Memory B cell (primary cell): Measurements from ENCODE around the gene MS4A13.

Source experiments
- ATAC-seq: fragments of 150-1000 bp; cut with Tn5 transposase; 2 replicates; pipeline ENCODE4 v1.10.0; 2021; ENCODE audit warnings: low read depth, mild to moderate bottlenecking, moderate library complexity
- DNase-seq, 2 donors: peaks; one replicate each; pipeline ENCODE4 v3.0.0; 2022; ENCODE audit warnings: low spot score in 2 of 2
- H3K27ac Mint-ChIP-seq: one replicate; pipeline ENCODE4 v1.8.0; 2022; ENCODE audit warnings: mild to moderate bottlenecking, moderate library complexity, mixed read lengths
- H3K27me3 Mint-ChIP-seq: one replicate; pipeline ENCODE4 v1.8.0; 2022; ENCODE audit warnings: mixed read lengths
- H3K36me3 Mint-ChIP-seq: one replicate; pipeline ENCODE4 v1.8.0; 2022; ENCODE audit warnings: mild to moderate bottlenecking, mixed read lengths
- H3K4me1 Mint-ChIP-seq: one replicate; pipeline ENCODE4 v1.8.0; 2022; ENCODE audit warnings: mixed read lengths
- H3K4me3 Mint-ChIP-seq: one replicate; pipeline ENCODE4 v1.8.0; 2022; ENCODE audit warnings: mild to moderate bottlenecking, moderate library complexity, mixed read lengths
- H3K9me3 Mint-ChIP-seq: one replicate; pipeline ENCODE4 v1.8.0; 2022; ENCODE audit warnings: mixed read lengths

The MS4A13 gene

DNA sequence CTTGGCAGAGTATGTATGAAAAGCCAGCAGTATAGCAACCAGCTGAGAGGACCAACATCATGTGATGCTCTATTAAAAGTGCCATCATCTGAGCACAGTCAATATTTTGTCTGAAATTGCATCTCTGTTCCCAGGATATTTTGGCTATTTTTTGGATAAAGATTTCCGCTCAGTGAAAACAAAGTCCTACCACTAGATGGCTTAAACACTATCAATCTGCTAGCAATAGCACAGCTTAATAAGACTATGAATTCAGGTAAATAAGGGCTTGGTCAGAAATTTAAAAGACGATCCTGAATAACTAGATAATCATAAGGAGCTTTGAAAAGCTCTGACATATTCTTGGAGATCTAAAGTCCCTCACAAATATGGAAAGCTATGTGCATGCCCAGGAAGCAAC lies 74.4 kb downstream of the MS4A13 start:
- no peak for ATAC-seq
- Mint-ChIP-seq H3K9me3 (peaks cover 13% of the 10 kb centered on the region), H3K27ac (no peak overlapping the region), H3K36me3 (peaks cover 4% of the 10 kb centered on the region), H3K4me1 (peaks cover 2% of the 10 kb centered on the region), H3K4me3 (no peak overlapping the region), H3K27me3 (no peaks in the 10 kb centered on the region)
- DNase-seq, result no peak
